HPDE6-E6E7 (cell line): Measurements from ENCODE around the gene SLC23A3.

Experiments
- DNase-seq: peaks from one replicate; pipeline ENCODE4 v3.0.0; 2011; ENCODE audit warnings: missing footprints; ENCODE audit errors: extremely low spot score

SLC23A3 gene

DNA sequence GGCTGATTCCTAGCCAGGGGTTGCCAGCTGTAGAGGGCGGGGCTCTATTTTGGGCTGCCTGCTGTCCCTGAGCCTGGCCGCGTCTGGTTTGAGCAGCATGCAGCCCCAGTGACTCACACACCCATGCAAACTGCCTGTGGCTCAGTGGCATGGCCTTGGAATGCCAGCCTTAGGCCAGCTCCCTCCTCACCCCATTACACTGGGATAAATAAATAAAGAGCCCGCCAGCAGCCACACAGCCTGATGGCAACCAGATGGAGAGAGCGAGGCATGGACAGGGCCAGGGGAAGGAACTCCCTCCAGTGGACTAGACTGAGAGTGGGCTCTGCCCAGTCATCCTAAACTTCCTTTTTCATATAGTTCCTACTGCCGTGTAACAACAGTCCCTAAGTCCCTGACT, 27.5 kb downstream of the SLC23A3 start:
- DNase-seq: peak; percentile 28

DNA sequence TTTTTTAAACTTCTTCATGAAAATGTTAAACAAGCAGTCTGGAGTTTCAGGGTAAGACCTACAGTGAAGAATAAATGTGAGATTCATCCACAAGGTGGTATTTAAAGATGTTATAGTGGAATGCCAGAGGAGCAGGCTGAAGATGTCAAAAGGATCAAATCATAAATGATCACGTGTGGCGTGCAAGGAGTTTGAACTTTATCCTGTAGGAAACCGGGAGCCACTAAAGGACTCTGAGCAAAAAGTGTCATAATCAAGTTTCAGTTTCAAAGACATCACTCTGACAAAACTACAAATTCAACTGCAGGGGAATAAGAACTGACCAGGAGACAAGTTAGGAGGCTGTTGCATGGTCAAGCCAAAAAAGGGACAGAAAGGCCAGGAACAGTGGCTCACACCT, 29.1 kb downstream of the SLC23A3 start:
- no peak for DNase-seq

DNA sequence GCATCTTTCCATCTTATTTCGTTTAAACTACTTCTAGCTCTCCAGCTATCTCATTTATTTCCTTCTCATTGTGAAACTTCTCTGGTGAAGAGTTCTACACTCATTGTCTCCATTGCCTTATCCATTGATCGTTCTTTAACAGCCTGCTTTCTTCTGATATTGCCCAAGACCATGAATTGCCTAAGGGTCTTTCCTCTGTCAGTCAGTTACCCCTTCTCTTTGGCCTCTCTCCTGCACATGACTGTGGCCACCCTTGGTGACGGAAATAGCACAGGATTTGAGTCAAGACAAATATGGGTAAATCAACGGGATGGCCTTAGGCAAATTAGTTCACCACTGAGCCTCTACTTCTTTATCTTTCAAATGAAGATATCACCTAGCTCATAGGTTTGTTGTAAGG, 35.9 kb downstream of the SLC23A3 start:
- no peak for DNase-seq

DNA sequence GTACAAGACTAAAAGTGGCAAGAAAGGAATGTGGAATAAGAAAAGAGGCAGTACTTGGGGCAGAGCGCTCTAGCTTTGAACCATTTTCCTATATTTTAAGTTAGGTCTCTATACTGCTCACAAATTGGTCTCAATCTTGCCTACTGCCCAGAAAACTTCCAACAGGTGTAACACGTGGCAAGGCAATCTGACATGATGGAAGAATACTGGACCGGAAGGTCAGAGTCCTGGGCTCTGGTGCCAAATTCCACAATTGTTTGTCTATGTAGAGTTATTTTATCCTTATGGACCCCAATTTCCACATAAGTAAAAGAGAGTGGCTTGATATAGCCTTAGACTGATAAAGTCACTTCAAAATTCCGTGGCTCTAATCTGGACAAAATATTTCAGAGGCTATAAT, 38.1 kb downstream of the SLC23A3 start:
- no peak for DNase-seq

DNA sequence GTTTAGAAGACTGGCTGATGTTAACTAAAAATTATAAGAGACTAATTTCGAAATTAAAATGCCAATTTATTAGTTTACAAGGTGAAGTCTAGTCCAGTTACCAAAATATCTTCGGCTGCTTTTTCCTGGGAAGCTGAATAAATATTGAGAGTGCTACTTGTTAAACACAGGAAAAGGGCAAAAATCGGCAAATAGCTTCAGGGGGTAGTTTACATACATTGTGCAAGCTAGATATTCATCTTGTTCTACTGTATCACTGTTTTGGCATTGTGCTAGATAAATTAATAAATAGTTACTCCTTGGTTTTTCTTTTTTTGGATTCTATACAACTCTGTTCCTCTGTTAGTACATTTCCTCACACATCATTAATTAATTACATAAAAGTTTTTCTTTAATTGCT, 38.5 kb downstream of the SLC23A3 start:
- DNase-seq: no peak

DNA sequence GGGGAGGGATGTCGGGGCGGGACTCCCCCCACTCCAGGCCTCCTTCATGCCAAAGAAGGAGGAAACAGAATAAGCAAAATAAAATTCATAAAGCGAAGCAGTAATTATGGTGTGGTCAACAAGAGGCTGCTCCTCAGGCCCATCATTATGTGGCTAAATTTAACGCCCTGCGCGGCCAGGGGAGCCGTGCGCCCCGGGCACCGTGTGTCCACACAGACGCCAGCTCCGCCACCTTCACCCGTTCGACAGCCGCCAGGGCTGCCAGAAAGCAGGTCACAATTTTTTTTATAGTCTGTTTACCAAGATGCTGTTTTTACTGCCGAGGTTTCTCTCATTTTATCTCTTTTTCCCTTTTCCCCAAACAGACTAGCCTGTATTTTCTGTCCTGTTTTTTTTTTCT, 40.2 kb downstream of the SLC23A3 start:
- no peak for DNase-seq

DNA sequence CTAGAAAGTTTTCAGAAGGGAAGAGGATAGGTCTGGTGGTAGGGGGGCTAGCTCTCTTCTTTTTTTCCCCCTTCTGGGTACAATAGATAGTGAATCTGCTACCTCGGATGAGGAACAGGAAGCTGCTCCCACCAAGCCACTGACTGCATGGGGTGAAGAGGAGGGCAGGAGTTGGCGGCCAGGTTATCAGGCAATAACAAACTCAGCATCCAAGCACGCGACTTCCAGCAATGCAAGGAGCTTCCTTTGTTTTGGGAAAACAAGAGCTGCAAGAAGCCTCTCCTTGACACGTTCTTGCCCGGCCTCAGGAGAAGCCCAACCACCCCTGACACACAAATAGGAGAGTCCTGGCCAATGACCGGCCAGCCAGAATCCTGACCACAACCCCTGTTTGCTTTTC, 41.4 kb downstream of the SLC23A3 start:
- DNase-seq: no peak

DNA sequence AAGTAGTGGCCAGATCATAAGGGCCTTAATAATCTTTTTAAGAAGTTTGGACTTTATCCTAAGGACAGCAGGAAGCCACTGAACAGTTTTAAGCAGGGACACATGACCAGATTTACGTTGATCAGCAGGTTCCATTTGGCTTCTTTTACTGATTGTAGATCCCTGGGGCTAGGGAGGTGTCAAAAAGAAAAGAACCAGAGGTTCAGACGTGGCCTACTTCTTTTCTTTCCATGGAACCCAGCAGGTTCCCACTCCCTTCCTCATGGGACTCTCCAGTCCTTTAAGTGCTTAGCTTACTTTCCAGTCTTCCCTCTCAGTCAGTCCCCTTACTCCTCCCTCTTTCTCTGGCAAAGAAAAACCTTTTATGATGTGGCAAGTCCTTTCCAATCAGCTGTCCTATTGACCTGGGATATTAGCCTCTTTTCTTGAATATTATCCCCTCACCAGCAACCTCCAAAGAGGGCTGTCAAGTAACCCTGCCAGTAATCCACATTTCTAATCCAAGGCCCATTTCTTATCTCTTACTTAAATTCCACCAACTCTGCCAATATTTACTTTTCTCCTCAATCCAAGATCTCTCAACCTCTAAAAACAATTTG, 42.7 kb downstream of the SLC23A3 start:
- no peak for DNase-seq

DNA sequence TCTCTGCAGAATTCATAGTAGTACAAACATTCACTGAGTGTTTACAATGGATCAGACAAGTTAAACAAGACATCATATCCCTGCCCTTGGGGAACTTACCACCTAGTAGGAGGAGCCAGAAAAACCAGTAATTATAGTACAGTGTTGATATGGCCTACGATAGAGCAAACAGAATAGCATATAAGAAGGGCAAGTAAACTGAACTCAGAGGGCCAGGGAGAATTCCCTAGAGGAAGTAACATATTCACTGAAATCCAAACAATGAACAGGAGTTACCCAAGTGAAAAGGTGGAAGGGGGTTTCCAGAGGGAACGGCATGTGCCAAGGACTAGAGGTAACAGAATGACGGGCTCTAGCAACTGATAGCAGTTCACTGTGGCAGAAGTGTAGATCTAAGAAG, 43.3 kb downstream of the SLC23A3 start:
- DNase-seq: no peak

DNA sequence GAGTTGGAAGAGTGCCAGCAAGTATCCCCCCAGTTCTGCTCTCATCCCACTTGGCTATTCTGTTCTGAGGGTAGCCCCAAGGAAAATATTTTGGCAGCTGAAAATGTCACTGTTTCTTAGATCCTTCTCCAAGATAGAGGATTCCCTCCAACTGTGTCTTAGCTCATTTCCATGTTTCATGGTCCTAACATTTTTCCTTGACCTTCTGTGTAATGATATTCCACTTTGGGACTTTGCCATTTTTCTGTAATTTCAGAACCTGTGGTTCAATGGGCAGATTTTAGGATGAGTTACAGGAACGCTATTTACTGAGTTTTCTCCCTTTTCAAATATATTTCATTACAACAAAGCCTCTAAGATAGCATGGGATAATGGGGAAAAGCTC, 44.0 kb downstream of the SLC23A3 start:
- DNase-seq: no peak

DNA sequence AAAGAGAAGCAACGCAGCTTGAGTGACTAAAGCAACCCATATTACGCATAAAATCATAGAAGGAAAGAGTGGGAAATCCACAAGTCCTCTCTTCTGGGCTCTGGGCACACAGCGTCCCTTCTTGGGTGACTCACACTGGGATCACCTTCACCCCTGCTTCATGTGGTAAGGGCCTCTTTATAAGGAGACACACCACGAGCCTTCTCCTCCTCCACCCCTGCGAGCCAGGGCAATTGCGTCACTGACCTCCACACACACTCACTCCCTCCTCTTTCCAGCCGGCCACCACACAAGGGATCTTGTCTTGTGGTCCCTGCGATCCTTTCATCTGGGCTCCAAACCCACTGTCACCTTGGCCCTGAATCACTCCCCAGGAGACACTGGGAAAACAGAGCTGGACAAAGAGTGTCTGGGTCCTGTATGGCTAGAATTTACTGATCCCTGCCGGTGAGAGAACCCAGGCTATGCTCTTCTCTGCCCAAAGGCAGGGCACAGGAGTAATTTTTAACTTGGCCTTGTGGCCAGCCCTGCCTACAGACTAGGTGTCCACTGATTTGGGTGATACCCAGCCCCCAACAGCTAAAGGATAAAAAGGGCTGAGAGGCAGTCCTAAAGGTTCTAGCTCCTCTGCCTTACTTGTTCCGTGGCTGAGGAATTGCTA, 44.5 kb downstream of the SLC23A3 start:
- DNase-seq: peak; percentile 45

DNA sequence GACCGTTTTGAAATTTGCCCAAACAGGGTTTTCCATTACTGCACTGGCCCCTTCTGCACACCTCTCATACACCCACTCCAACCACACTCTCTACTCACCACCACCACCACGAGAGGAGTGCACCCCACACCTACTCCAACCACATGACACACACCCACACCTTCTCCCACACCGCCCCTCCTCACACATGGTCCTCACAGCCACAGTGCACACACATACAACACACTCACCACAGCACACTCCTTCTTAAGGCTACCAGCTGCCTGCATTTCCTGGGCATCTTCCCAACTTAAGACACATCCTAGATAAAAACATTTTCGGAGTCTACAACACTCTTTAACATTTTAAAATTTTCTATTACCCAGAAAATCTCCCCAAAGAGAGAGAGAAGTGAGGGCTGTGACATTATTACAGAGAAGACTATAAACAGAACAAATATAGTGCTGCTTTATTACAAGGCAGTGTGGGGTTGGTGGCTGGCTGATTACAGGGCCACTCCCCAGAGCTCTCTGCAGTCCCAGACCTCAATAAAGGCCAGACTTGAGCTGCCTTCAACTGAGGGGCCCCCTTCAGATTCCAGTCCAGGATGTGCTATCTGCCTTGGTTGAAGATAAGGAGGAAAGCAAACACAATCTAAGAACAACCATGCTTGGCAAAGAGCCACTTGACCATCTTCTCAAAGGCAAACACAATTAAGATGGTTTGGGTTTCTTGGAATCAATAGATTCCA, 45.3 kb downstream of the SLC23A3 start:
- DNase-seq: no peak

DNA sequence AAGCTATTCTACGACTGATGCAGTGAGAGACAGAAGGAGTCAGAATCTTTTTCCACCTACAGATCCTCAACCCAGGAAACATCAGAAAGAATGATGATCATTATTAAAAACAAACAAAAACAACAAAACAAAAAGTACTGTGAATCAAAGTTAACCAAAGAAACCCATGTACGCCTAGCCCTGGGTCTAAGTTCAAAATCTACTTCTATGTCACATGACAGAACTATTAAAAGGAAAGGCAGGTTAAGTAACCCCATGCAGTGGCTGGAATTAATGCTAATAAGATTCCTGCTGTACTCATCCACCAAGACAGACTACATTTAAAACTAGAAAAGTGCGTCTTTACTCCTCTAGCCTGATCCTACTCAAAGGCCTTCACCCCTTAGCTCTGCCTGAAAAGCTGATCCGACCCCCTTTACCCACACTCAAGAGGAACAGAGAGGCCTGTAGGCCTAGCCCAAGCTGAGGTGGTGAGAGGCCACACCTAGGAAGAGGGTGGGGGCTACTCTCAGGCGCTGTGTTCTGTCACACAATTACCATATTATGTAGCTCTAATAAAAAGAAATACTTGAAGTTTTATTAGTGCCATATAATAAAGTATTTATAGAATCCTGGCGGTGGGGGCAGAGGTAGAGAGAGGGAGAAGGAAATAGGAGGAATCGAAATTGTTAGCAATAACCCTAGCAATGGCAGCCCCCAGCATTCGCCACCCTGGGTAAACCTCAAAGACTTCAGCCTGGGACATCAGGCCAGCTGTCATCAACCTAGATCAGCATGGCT, 46.3 kb downstream of the SLC23A3 start:
- DNase-seq: no peak

DNA sequence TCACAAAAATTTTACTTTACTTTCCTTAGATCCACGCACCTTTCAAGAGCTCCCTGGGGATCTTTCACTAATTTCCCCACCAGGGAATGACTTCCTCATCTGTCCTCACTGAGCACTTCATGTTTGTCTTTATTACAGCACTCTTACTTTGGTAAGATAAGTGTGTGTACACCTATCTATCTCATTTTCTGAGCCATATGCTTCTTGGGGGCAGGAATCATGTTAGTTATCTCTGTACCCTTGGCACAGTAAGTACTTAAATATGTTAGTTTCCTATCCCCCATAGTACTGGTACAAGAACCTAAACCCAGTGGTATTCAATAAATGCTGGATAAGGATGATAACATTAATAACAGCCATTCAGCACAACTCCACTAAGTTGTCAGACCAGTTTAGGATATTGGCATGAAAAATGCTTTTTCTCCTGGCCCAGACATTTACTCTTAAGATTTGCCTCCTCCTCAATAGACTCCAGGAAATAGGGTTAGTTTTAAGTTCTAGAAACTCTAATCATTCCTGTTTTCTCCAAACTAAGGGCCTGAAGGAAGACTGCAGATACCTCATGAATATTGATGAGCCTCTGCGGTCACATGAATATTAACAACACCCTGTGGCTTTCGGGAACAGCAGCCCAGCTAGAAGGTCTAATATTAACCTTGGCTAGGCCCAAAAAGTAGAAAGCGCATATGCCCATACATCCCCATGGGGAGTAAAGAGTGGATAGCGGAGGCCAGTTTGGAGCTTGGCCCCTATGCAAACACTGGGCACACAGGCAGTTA, 47.4 kb downstream of the SLC23A3 start:
- no peak for DNase-seq

DNA sequence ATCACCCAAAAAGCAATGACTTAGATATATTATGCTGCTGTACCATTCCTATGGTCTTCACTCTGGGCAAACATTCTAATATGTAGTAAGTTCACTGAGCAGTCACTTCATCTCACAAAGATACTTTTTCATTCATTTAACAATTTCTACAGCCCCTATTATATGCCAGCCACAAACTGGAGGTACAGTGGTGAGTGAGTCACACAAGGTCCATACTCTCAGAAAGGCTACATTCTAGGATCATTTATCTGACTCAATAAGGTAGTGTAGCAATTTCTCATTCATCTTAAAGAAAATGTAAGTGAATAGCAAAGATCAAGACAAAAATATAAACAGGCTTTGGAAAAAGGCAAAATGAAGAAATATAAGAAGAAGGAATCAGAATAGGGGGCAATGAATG, 49.7 kb downstream of the SLC23A3 start:
- no peak for DNase-seq

DNA sequence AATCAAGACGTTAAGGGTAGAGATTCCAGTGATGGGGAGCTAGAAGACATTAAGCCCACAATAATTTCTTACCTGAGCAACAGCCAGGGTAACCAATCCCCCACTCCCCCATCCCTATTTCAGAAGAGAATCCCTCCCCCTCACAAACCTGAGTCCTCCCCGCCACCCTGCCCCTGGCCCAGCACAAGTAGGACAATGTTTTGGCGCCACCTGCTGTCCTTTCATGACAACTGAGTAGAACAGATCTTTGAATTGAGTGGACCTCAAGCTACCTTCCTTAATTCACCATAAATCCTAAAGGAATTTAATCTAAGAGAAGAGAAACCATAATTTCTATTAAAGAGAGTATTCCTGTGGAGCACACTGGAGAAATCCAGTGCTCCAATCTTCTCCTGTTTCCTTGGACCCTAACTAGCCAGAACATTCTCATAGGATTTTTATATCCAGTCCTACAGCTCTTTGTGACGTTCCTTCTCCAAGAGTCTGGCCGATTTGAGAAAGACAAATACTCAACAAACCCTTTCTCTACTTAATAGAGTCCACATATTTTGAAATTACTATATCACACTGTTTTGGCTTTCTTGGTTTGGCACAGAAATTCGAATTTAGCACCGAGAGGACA, 50.3 kb downstream of the SLC23A3 start:
- DNase-seq: peak; percentile 37

DNA sequence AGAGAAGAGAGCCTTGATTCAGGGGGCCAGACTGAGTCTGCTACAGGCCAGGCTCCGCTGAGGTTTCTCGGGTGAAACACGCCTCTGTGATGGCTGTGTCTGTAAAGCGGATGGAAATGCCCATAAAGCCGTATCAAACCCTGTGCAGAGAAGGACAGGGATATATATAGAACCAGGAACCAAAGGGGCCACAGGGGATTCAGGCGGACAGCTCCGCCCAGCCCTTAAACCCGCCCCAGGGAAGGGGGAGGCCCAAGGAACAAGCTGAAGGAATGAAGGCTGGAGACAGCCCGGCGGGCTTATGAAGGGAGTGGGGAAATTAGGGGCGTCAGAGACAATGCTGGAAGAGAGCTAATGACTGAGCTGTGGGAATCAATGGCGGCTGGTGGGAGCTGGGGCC, 51.3 kb downstream of the SLC23A3 start:
- DNase-seq: no peak

DNA sequence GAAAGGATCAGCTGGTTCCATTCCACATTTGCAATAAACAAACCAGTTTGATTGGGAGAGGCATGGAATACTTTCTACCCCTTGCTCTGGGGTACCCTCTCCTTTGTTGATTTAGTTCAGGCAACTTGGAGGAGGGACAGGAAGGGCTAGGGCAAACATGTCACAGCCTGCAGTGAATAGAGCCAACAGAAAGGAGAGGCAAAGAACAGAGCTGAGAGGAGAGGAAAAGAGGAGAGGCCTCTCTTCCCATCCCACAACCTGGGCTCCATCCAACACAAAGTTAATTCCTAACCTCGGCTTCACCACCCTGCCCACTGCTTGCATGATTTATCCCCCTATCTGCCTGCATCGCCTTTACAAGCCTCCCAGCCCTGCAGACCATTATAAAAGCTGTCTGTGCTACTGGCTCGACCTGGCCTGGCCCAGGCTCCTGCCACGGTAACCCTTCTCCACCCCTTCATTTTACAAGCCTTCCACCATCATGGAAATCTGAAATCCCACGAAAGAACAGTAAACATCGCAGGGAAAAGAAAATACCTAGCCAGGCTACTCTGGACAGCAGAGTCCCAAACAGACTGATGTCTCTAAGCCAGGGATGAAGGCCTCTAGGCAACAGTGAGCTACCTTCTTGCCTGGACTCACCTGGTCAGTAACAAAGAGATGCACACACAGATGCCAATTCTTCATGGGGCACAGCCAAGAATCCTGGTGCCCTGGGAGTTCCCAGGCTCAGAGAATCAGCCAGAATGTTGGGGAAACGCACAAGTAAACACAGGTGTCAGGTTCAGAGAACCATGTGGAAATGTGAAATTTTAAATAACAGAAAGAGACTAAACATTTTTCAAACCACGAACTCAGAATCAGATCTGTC, 52.8 kb downstream of the SLC23A3 start:
- no peak for DNase-seq

DNA sequence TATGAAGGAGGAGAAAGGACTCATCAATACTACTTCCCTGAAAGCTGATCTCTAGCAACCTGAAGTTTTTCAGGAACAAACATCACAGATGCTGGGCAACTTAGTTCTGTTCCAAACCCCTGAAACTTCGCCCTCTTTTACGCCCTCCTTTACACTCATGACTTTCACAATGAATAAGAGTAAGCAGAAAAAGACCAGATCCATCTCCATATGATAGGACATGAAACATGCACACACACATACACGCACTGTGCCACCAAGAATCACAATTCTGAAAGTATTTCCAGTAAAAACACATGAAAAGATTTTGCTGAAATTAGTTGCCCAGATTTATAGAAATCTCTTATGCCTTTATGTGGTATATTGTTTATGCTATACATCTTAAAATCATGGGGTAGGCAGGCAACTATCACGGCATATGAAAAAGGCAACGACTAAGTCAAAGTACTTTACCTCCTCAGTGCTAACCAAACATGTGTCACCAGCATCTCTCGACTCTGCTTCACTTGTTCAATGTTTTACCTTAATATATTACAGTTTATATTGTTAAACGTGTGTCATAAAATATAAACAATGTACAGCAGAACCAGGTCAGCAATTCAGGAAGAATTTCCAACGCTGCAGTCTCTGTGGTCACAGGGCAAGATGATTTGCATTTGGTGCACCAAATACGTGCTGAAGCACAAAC, 57.0 kb downstream of the SLC23A3 start:
- DNase-seq: no peak

DNA sequence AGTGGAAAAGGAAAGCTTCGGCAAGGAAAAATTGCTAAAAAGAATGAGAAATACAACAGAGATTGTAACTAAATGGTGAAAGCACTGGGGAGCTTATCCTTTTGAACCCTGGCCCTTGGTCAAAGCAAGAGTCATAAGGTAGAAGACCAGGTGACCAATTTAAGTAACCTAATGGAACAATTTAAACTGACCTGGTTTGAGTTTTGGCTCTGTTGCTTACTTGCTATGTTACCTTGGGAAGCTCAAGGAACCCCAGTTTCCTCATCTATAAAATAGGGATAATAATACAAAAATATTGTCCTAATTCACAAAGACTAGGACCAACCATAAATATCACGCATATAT, 57.8 kb downstream of the SLC23A3 start:
- DNase-seq: no peak
